ENCODE results near the gene HOOK1.

The HOOK1 gene

DNA sequence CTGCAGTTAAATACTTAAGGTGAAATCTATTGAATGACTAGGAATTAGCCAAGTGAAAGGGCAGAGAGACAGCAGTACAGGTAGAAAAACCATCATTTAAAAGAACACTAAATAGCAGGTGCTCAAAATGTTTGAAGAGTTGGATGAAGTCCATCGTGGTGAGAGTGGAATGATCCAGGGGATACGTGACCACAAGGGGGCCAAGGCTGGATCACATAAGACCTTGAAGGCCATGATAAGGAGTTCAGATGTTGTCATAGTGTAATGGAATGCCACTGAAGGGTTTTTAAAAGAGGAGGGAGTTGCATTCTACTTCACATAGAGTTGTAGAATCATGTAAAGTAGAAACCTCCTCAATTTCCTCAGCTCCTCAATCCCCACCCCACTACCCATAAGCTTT lies 34.8 kb upstream of the HOOK1 start:
- Histone ChIP-seq H2AFZ (ENCODE audit: low read depth, low read length, severe bottlenecking) (no peak overlapping the region), H3K27me3 (ENCODE audit: low read length) (no peaks in the 10 kb centered on the region), H3K4me3 (ENCODE audit: insufficient read depth, low read length, poor library complexity, severe bottlenecking) (no peak overlapping the region), H3K9ac (ENCODE audit: low read length) (no peak overlapping the region), H3K27ac (ENCODE audit: low read depth, low read length) (no peak overlapping the region), H3K36me3 (ENCODE audit: low read length) (no peaks in the 10 kb centered on the region), H3K79me2 (ENCODE audit: insufficient read depth, low read length) (no peaks in the 10 kb centered on the region), H4K20me1 (ENCODE audit: low read depth, low read length) (no peaks in the 10 kb centered on the region), H3K9me2 (replicated peaks; ENCODE audit: insufficient read depth, low read length) (no peaks in the 10 kb centered on the region), H3K4me2 (ENCODE audit: low read depth, low read length, poor library complexity, severe bottlenecking) (no peak overlapping the region), H3F3A (ENCODE audit: insufficient read depth) (no peaks in the 10 kb centered on the region), H3K9me3 (ENCODE audit: insufficient read depth, low read length) (no peaks in the 10 kb centered on the region)
- TF ChIP-seq EZH2phosphoT487 (conservative IDR thresholded peaks at IDR 0.05; ENCODE audit: low read length) = no peak
- TF ChIP-seq, protein P1, sequence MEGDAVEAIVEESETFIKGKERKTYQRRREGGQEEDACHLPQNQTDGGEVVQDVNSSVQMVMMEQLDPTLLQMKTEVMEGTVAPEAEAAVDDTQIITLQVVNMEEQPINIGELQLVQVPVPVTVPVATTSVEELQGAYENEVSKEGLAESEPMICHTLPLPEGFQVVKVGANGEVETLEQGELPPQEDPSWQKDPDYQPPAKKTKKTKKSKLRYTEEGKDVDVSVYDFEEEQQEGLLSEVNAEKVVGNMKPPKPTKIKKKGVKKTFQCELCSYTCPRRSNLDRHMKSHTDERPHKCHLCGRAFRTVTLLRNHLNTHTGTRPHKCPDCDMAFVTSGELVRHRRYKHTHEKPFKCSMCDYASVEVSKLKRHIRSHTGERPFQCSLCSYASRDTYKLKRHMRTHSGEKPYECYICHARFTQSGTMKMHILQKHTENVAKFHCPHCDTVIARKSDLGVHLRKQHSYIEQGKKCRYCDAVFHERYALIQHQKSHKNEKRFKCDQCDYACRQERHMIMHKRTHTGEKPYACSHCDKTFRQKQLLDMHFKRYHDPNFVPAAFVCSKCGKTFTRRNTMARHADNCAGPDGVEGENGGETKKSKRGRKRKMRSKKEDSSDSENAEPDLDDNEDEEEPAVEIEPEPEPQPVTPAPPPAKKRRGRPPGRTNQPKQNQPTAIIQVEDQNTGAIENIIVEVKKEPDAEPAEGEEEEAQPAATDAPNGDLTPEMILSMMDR (IDR thresholded peaks at IDR 0.05; ENCODE audit: insufficient read depth, low read length, poor library complexity, severe bottlenecking) = no peak

DNA sequence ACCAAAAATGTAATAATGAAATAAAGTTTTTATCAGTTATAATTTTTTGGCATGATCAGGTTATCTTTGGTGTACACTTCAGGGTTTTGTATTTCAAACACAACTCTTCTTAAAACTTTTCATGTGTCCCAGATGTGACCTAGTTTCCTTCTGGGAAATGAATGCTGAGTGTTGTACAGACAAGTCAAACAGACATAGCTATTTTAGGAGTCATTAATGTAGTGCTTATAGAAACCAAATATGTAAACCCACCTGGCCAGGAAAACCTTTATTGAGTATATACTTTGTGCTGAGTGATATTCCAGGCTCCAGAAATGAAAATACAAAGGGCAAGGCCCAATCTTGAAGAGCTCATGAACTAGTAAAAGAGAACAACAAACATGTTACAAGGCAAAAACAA lies 25.9 kb upstream of the HOOK1 start:
- H3K36me3 ChIP-seq (ENCODE audit: low read length) = no peaks in the 10 kb centered on the region
- no peaks in the 10 kb centered on the region for H3F3A ChIP-seq (ENCODE audit: insufficient read depth)
- no peaks in the 10 kb centered on the region for H4K20me1 ChIP-seq (ENCODE audit: low read depth, low read length)
- no peak overlapping the region for H3K4me2 ChIP-seq (ENCODE audit: low read depth, low read length, poor library complexity, severe bottlenecking)
- H3K79me2 ChIP-seq (ENCODE audit: insufficient read depth, low read length) = no peaks in the 10 kb centered on the region
- H3K9me2 ChIP-seq (replicated peaks; ENCODE audit: insufficient read depth, low read length) = no peaks in the 10 kb centered on the region
- no peaks in the 10 kb centered on the region for H3K27me3 ChIP-seq (ENCODE audit: low read length)
- no peak overlapping the region for H3K27ac ChIP-seq (ENCODE audit: low read depth, low read length)
- H3K9ac ChIP-seq (ENCODE audit: low read length) = no peak overlapping the region
- H3K9me3 ChIP-seq (ENCODE audit: insufficient read depth, low read length) = no peaks in the 10 kb centered on the region
- no peak overlapping the region for H2AFZ ChIP-seq (ENCODE audit: low read depth, low read length, severe bottlenecking)
- TF ChIP-seq, protein P1 (IDR thresholded peaks at IDR 0.05; ENCODE audit: insufficient read depth, low read length, poor library complexity, severe bottlenecking) = no peak
- TF ChIP-seq EZH2phosphoT487 (conservative IDR thresholded peaks at IDR 0.05; ENCODE audit: low read length) = no peak
- H3K4me3 ChIP-seq (ENCODE audit: insufficient read depth, low read length, poor library complexity, severe bottlenecking) = no peak overlapping the region

DNA sequence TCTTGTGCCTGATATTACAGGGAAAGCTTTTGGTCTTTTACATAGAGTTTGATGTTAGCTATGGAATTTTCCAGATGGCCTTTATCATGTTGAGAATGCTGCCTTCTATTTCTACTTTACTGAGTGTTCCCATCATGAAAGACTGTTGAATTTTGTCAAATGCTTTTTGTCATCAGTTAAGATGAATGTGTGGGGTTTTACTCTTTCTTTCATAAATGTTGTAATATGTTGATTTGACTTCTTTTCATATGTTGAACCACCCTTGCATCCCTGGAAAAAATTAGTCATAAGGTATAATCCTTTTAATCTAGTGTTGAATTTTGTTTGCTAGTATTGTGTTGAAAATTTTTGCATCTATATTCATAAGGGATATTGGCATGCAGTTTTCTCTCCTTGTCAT lies 16.1 kb upstream of the HOOK1 start:
- Histone ChIP-seq H3K9ac (ENCODE audit: low read length) (no peak overlapping the region), H3K4me3 (ENCODE audit: insufficient read depth, low read length, poor library complexity, severe bottlenecking) (no peak overlapping the region), H2AFZ (ENCODE audit: low read depth, low read length, severe bottlenecking) (no peak overlapping the region), H3K4me2 (ENCODE audit: low read depth, low read length, poor library complexity, severe bottlenecking) (no peak overlapping the region), H3K9me2 (replicated peaks; ENCODE audit: insufficient read depth, low read length) (no peaks in the 10 kb centered on the region), H3K27ac (ENCODE audit: low read depth, low read length) (no peak overlapping the region), H3K9me3 (ENCODE audit: insufficient read depth, low read length) (no peaks in the 10 kb centered on the region), H3K79me2 (ENCODE audit: insufficient read depth, low read length) (no peaks in the 10 kb centered on the region), H3F3A (ENCODE audit: insufficient read depth) (no peaks in the 10 kb centered on the region), H3K27me3 (ENCODE audit: low read length) (no peaks in the 10 kb centered on the region), H4K20me1 (ENCODE audit: low read depth, low read length) (no peaks in the 10 kb centered on the region), H3K36me3 (ENCODE audit: low read length) (no peaks in the 10 kb centered on the region)
- TF ChIP-seq, protein P1 (IDR thresholded peaks at IDR 0.05; ENCODE audit: insufficient read depth, low read length, poor library complexity, severe bottlenecking) = no peak
- TF ChIP-seq EZH2phosphoT487 (conservative IDR thresholded peaks at IDR 0.05; ENCODE audit: low read length) = no peak
